KBM-7 (cell line): ENCODE data around the gene RPUSD1.
"Not testable (repeated sequence)": the region's sequence is repeated elsewhere in the genome, so short reads cannot be mapped to it uniquely, and the experiment has no call there.

Source experiments
- DNase-seq: peaks from one replicate; pipeline ENCODE4 v3.0.0-alpha.2; 2015
- in situ Hi-C: fragments of 300-500 bp; cut with MboI; formaldehyde crosslinking; loops from 2 replicates; pipeline ENCODE4 v1.14.3; 2020; ENCODE audit warnings: low sequenced_read_pairs, low pct_unique_long_range_greater_than_20kb, mixed read lengths

Gene RPUSD1

DNA sequence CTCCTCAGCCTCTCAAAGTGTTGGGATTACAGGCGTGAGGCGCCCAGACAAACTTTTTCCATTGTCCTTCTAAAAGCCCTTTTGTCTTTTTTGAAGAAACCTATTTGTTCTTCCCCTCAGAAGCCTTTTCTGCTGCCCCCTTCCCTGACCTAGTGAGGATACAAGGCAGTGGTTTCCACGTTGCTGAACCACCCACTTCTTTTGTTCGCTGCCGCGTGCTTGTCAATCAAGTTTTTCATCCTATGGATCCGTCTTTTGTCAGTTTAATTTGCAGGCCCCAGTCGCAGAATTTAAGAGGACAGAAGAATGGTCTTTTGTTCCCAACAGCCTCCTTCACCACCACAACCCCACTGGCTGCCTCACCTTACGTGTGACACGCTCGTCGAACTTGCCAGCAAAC is 32.6 kb upstream of the RPUSD1 start:
- DNase-seq: no peak
- in situ Hi-C loops: no loop called here

- in situ Hi-C loops, DNase-seq: not testable (repeated sequence)
Measured at GRCh38 chr16:820044-820408, 31.8 kb upstream of the RPUSD1 start.

DNA sequence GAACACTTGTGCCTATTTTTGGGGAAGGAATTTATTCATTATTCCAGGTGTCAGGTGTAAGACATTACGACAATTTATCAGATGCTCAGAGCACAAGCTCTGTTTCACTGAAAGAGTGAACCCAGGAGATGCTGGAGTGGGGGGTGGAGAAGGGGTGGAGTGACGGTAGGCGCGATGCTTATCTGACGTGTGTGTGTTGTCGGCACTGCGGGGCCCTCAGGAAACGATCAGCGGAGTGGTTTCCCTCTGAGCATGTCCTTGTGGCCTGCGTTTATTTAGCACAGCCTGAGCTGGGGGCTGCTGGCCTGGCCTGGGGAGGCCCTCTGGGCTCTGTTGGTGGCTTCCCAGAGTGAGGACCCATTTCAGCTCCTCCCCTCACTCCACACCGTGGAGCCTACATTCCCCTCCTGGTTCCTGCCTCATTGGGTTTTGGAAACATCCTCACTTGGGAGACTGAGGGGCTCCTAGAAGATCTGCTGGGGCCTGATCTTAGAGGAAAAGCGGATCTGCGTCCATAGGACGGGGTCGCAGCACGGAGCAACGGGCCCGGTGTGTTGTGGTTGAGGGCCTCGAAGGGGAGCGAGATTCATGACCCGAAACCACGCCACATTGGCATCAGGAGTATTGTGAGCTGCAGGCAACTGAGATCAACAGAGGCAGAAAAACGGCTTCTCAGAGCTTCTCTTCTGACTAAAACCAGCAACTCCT is 31.3 kb upstream of the RPUSD1 start:
- in situ Hi-C loops: no loop called here
- DNase-seq: peak; percentile 60

GRCh38 chr16:818592-818991 is 30.4 kb upstream of the RPUSD1 start:
- DNase-seq: no peak
- in situ Hi-C loops: no loop called here

- in situ Hi-C loops: no loop called here
Measured at GRCh38 chr16:818132-818531, 30.0 kb upstream of the RPUSD1 start.

GRCh38 chr16:817001-817906 is 29.1 kb upstream of the RPUSD1 start:
- no peak for DNase-seq
- in situ Hi-C loops: no loop called here

More at GRCh38 chr16:818132-818531, 30.0 kb upstream of the RPUSD1 start:
- no peak for DNase-seq

GRCh38 chr16:815861-816260 is 27.7 kb upstream of the RPUSD1 start:
- in situ Hi-C loops: no loop called here
- DNase-seq: no peak

DNA sequence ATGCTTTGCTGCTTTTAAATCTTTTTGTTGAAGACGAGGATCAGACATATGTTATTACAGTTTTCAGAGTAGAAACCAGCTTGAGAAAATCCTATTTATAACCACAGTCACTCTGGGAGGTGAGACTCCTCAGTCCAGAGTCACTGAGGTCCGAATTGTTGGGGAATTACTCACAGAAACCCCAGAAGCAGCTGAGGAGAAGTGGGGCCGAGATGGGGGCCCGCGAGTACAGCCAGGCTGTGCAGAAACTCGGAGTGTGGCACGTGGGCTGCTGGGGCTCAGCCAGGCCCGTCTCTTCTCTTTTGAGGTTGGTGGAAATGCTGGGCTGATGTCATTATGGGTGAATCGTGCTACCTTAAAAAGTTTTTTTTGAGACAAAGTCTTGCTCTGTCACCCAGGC is 26.8 kb upstream of the RPUSD1 start:
- no peak for DNase-seq
- in situ Hi-C loops: no loop called here

DNA sequence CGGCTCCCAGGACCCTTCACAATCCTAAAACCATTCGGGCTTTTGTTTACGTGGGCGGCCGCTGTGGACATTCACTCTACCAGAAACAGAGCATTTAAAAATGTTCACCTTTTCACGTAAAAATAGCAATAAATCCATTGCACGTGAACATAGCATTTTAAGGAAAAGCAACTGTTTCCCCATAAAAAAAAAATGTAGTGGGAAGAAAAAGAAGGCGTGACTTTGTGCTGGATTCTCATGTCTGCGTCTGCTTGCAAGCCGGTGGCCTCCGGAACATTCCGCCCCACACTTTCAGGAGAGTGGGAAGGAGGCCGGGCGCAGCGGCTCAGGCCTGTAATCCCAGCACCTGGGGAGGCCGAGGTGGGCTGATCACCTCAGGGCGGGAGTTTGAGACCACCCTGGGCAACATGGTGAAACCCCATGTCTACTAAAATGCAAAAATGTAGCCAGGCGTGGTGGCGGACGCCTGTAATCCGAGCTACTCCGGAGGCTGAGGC is 25.8 kb upstream of the RPUSD1 start:
- no peak for DNase-seq
- in situ Hi-C loops: no loop called here

DNA sequence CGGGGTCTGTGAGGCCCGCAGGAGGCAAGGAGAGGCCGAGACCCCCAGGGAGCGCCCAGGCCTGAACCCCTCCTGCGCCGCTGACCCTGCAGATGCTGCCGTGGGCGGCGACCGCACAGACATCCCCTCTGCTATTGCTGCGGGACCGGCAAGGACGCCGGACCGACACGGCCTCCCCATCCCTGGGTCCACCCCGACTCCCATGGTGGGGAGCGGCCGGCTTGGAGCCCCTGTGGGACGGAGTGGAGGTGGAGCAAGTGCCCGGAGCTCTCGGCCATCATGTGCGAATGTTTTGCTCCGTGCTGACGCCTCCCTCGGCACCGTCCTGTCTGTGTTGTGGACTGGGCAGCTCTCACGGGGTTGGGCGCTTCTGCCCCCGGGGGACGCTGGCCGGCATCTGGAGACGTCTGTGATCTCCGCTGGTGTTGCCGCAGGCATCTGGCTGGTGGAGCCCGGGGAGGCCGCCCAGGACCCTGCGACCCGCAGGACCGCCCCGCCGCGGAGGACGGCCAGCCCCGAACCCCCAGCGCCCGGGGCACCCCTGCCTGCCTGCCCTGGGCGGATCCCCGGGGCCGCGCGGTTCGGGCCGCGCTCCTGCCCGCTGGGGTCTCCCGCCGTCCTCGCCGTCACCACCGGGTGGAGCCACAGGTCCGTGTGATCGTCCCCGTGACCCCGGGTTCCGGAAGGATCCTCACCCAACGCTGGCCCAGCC is 25.2 kb upstream of the RPUSD1 start:
- in situ Hi-C loops: no loop called here
- DNase-seq: peak; percentile 45

DNA sequence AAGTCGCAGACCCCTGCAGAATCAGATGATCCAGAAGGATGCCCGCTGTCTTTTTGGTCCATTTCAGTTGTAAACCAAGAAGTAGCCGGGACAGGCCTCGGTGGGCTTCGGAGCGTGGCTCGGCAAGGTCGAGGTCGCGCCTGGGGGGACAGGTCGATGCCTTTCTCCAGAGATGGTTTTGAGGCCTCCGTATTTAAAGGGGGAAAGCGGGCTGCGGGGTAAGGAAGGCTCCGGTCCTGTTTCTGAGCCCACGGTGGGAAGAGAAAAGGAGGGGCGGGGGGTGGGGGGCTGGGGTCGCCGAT is 19.9 kb upstream of the RPUSD1 start:
- in situ Hi-C loops: no loop called here

GRCh38 chr16:807347-808084 is 19.3 kb upstream of the RPUSD1 start:
- in situ Hi-C loops: no loop called here
- peak; percentile 90 for DNase-seq

More for the DNA sequence above, 19.9 kb upstream of the RPUSD1 start:
- DNase-seq: no peak

GRCh38 chr16:805474-805873 is 17.3 kb upstream of the RPUSD1 start:
- DNase-seq: no peak
- in situ Hi-C loops: no loop called here

DNA sequence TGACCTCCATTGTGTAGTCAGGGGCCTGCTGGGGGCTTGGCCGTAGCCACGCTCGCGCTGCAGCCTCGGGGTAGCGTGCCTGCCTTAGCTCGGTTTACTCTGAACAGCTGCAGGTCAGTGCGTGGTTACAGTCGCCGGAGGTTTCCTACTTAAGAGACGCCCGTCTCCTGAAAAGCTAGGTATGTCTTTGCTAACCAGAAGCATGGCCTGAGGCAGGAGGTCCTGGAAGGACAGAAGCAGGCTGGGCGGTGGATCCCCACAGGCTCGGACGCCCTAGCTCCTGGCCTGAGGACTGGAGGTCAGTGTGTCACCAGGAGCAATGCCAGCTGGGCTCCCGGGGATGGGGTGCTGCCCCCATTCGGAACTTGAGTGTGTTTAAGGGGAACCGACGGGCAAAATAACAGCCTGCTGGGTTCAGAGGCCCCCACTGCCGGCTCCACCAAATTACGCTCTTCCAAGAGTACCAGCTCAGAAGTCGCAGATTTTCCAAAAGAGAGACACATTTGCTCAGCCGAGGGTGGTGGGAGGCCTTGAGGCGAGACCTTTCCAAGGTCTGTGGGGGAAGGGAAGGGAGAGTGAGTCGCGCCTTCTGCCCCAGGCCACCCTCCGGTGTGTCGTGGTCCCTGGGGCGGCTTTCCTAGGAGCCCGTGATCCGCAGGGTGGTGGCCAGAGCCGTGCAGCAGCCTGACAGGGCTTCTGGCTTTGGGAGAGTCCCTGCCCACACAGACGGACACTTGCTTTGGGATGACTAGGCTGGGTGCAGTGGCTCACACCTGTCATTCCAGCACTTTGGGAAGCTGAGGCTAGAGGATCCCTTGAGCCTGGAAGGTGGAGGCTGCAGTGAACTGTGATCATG is 16.2 kb upstream of the RPUSD1 start:
- DNase-seq: no peak
- in situ Hi-C loops: no loop called here

DNA sequence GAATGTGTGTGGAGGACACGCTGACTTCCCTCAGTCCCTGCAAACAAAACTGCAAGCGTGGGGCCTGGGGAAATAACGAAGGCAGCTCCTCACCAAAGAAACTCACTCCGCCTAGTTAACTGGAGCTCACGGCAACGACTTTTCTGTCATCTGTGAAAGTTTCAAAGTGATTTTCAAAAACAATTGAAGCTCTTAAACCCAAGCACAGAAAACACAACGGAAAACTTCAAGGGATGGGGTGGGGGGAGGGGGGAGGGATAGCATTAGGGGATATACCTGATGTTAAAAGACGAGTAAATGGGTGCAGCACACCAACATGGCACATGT is 15.5 kb upstream of the RPUSD1 start:
- DNase-seq: no peak
- in situ Hi-C loops: no loop called here

DNA sequence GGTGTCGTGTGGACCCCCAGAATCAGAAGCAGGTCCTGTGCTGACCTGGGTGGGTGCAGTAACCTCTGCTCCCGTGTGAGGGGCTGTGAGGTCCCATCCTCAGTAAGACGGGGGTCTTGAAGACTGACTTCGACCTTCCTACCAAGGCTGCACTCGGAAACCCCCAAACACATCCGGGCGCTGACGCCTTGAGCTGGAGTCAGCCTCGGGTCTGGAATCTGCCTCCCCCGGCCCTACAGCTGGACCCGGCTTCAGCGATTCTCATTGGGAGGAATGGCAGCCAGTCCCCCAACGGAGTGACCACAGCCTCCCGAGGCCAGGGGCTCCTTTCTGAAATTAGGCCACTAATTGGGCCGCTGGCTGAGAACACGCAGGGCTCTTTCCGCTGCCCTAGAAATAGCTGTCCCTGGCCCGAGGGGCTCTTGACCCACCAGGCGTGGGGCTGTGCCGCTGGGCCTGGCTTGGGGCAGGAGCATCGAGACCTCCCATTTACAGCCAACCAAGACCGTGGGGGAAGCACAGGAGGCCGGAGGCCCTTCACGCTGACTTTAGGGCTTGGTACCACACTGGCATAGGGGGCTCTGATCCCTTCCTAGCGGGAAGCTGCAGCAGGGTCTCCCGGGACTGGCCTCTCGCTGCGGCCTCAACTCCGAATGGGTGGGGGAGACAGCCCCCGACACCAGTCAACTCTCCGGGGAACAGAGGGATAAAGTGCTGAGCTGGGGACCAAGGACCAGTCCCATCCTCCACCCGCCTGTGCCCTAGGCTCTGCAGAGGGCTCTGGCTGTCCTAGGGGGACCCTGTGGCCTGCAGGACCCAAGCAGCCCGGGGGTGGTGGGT is 15.0 kb upstream of the RPUSD1 start:
- no peak for DNase-seq
- in situ Hi-C loops: no loop called here

DNA sequence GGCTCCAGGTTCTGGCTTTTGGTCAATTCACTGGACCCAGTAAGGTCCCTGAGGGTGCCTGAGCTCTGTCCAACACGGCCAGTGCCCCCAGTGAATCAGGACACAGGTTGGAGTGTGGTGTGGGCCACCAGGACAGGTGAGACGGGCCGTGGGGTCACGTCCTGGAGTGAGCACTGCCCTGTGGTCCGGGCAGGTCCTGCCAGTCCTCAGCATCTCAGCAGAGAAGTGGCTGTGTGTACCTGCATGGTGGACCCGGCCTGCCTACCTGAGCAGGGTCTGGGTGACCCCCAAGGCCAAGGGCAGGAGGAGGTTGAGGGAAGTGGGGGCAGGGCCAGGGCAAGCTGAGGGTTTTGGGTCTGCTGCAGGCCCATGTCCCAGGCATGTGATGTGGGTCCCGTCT is 14.3 kb upstream of the RPUSD1 start:
- no peak for DNase-seq
- in situ Hi-C loops: no loop called here
